Activated T-cell treated with anti-CD3 and anti-CD28 coated beads for 24 hours (primary cell): ENCODE results near the gene SULT1C2.
"Not testable (repeated sequence)": the region's sequence is repeated elsewhere in the genome, so short reads cannot be mapped to it uniquely, and the experiment has no call there.

ENCODE experiments used
- DNase-seq: peaks from one replicate; pipeline ENCODE4 v3.0.0-alpha.2; 2020; ENCODE audit warnings: low read depth

The SULT1C2 gene

GRCh38 chr2:108288534-108289106 is at the start of gene SULT1C2:
Gene SULT1C2, plus strand, starts transcription at chr2:108288895. Its CDS starts 4,773 bp downstream, at chr2:108293668.
- DNase-seq, result no peak

DNA sequence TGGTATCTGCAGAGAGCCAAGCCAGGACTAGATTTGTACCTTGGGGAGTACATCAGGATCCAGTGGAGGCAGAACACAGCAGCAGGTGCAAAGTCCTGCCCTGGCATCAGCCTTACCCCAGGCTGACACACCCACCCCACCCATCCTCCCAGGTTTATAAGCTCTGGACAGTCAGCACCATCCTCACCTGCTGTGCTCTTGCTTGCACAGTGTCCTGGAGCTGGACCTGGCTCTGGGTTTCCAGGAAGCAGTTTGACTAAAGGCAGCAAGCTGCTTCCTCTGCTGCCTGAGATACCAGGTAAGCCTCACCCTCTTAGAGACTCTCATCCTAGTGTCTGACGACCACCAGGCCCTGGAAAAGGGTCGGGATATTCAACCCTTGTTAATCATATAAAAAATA is 48.9 kb upstream of the SULT1C2 start, which contains the start of gene SULT1C3:
Gene SULT1C3 (plus strand): TSS at position 183 of the 400 bp plus-strand sequence. CDS start 7,227 bp downstream, outside the sequence.
- DNase-seq, result no peak

GRCh38 chr2:108240966-108241365 is 47.7 kb upstream of the SULT1C2 start:
- no peak for DNase-seq

- no peak for DNase-seq
These were observed 45.1 kb upstream of the SULT1C2 start for GRCh38 chr2:108243566-108243965.

GRCh38 chr2:108244667-108245414 is 43.9 kb upstream of the SULT1C2 start:
- no peak for DNase-seq

GRCh38 chr2:108253106-108253505 is 35.6 kb upstream of the SULT1C2 start:
- DNase-seq, result no peak

DNA sequence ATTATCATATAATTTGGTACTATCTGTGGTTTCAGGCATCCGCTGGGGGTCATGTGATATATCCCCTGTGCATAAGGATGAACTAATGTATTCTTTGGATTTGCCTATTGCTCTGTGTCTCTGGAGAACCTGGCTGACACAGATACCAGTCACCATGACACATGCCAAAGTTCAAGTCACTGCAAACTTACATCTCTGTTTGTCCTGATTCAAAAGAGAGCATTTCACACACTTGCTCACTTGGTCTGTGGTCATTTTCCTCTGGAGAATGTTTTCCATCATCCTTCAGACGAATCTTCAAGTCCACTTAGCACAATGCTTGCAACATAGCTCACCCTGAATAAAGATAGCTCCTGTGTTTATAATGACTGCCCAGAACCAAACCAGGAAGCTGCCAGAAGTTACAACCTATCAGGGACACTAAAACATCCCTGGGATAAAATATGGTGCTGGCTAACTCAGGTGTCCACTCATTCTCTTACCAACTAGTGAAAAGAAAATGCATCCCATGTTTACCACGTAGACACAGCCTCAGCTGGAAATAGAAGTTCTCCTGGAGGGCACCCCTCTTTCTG is 30.9 kb upstream of the SULT1C2 start:
- DNase-seq, result no peak

DNA sequence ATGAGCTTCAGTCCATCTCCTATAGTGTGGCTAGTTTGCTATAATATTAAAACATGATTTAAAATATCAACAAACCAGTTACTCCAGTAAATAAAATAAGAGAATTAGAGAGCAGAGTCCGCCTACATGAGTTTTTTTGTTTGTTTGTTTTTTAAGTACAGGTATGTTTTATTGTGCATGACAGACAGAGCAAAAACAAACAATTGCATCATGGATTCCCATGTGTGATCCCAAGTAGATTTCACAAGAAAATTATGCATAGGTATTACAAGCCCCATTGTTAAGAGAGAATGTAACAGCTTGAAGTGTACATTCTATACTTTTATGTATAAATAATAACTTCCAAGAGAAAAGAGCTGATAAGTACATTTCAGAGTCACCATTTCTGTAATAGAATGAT is 27.9 kb upstream of the SULT1C2 start:
- no peak for DNase-seq

- no peak for DNase-seq
These were observed 26.7 kb upstream of the SULT1C2 start for GRCh38 chr2:108262036-108262435.

- no peak for DNase-seq
These were observed 25.3 kb upstream of the SULT1C2 start for GRCh38 chr2:108263401-108263800.

- no peak for DNase-seq
These were observed 22.5 kb upstream of the SULT1C2 start for GRCh38 chr2:108266218-108266617.

- DNase-seq, result no peak
These were observed 21.6 kb upstream of the SULT1C2 start for GRCh38 chr2:108267101-108267500.

GRCh38 chr2:108268001-108268400 is 20.7 kb upstream of the SULT1C2 start:
- DNase-seq, result no peak

GRCh38 chr2:108270346-108270745 is 18.3 kb upstream of the SULT1C2 start:
- DNase-seq, result no peak

- no peak for DNase-seq
These were observed 17.8 kb upstream of the SULT1C2 start for GRCh38 chr2:108270768-108271506.

GRCh38 chr2:108271691-108272253 is 16.9 kb upstream of the SULT1C2 start:
- DNase-seq, result no peak

DNA sequence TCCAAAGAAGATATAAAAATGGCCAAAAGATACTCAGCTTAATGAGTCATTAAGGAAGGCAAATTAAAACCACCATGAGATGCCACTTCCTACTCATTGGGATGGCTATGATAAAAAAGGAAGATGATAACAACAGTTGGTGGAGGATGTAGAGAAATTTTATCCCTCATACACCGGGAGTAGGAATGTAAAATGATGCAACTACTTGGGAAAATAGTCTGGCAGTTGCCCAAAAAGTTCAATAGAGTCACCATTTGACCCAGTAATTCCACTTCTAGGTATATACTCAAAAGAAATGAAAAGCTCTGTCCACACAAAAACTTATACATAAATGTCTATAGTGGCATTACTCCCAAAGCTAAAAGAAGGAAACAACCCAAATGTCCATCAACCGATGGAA is 10.1 kb upstream of the SULT1C2 start:
- DNase-seq, result no peak

GRCh38 chr2:108279468-108279867 is 9.2 kb upstream of the SULT1C2 start:
- DNase-seq, result no peak

GRCh38 chr2:108280466-108280865 is 8.2 kb upstream of the SULT1C2 start:
- DNase-seq, result no peak

DNA sequence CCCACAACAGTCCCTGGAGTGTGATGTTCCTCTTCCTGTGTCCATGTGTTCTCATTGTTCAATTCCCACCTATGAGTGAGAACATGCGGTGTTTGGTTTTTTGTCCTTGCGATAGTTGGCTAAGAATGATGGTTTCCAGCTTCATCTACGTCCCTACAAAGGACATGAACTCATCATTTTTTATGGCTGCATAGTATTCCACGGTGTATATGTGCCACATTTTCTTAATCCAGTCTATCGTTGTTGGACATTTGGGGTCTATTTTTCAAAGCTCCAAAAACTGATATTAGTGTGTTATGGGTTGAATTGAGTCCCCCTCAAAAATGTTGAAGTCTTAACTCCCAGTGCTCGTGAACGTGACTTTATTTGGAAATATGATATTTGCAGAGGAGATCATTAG is 4.1 kb upstream of the SULT1C2 start:
- not testable (repeated sequence) for DNase-seq

- DNase-seq, result no peak
These were observed 3.1 kb upstream of the SULT1C2 start for GRCh38 chr2:108285616-108286015.

- no peak for DNase-seq
These were observed 1.5 kb upstream of the SULT1C2 start for GRCh38 chr2:108287169-108287568.
